HG03097 (cell line): ENCODE measurements around the gene TMPRSS7.

Experiments
- ATAC-seq: cut with Tn5 transposase; IDR thresholded peaks from one replicate; pipeline ENCODE4 v1.9.1; 2021; ENCODE audit not compliant: unreplicated experiment, low FRiP score

Gene TMPRSS7, protein sequence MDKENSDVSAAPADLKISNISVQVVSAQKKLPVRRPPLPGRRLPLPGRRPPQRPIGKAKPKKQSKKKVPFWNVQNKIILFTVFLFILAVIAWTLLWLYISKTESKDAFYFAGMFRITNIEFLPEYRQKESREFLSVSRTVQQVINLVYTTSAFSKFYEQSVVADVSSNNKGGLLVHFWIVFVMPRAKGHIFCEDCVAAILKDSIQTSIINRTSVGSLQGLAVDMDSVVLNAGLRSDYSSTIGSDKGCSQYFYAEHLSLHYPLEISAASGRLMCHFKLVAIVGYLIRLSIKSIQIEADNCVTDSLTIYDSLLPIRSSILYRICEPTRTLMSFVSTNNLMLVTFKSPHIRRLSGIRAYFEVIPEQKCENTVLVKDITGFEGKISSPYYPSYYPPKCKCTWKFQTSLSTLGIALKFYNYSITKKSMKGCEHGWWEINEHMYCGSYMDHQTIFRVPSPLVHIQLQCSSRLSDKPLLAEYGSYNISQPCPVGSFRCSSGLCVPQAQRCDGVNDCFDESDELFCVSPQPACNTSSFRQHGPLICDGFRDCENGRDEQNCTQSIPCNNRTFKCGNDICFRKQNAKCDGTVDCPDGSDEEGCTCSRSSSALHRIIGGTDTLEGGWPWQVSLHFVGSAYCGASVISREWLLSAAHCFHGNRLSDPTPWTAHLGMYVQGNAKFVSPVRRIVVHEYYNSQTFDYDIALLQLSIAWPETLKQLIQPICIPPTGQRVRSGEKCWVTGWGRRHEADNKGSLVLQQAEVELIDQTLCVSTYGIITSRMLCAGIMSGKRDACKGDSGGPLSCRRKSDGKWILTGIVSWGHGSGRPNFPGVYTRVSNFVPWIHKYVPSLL

GRCh38 chr3:112034436-112034835 is at the start of gene TMPRSS7:
Gene TMPRSS7 (plus strand): TSS chr3:112034736. CDS start chr3:112034846, 110 bp downstream.
- no peak for ATAC-seq

- ATAC-seq: no peak
Measured at GRCh38 chr3:111986800-111987199, 47.7 kb upstream of the TMPRSS7 start.

- no peak for ATAC-seq
Measured at GRCh38 chr3:111989061-111989678, 45.4 kb upstream of the TMPRSS7 start.

GRCh38 chr3:111993038-111993437 is 41.5 kb upstream of the TMPRSS7 start:
- ATAC-seq: no peak

DNA sequence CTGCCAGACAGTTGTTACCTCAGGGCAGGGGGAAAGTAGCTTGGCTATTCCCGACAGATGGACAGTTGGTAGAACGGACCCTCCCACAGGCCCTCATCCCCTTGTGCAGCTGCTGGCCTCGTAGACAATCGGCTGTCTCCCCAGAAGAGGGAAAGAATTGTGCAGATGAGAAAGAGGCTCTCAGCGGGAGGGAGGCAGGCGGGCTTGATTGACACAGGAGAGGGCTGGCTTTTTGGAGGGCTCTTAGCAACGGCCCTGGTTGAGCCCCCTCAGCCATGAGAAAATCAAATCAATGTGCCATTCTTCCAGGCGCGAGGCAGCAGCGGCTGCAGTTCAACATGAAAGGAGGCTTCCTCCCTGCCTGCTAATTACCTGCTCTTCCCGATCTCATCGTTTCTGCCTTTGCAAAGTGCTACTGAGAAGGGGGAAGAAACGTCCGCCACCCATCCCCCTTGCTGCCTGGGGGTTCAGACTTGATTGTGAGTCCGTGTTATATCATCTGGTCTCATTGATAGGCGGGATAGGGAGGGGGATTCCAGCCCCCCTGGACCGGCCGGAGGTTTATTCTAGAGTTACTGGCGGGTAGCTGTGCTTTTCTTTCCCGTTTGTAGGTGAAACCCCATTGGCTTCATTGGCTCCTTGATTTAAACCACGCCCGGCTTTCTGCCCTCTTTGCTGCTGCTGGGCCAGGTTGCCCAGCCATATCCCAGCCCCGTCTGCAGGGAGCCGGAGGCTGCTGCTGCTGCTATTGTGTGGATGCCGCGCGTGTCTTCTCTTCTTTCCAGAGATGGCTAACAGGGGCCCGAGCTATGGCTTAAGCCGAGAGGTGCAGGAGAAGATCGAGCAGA is 35.7 kb upstream of the TMPRSS7 start, which contains the start of gene TAGLN3:
Gene TAGLN3, plus strand, starts transcription at position 287 of the 848 bp plus-strand sequence. Its CDS starts 501 bp downstream, at position 788.
- ATAC-seq: no peak

DNA sequence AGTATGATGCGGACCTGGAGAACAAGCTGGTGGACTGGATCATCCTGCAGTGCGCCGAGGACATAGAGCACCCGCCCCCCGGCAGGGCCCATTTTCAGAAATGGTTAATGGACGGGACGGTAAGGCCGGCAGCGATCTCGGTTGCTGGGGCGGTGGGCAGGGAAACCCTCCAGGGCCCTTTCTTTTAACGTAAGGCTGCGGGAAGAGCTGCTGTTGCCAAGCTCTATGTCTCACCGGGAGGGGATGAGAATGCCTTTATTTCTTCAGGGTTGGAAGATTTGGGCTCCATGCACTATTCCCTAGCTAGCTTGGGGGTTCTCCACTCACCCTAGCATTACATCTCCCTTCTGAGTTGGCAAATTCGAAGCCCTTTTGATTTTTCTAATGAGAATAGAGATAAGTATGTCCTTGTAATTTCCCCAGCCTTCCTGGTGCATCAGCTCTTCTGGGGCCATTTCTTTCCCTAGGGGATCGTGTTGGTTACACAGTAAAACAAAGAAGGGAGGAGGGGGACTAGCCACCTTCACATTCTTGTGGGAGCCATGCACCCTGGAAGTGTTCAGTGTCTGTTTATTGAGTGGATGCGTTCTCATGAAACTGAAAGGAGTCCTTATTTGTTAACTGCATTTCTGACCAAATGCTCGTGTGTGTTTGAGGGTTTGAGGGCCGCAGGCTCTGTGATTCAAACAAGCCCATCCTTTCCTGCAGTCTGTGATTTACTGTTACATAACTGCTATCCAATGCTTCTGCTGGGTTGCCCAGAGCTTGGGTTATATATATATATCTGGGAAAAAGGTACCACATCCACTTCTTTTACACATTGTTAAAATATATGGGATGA is 34.8 kb upstream of the TMPRSS7 start:
- no peak for ATAC-seq

GRCh38 chr3:112000367-112000771 is 34.2 kb upstream of the TMPRSS7 start:
- ATAC-seq: no peak

- ATAC-seq: no peak
Measured at GRCh38 chr3:112000966-112001365, 33.6 kb upstream of the TMPRSS7 start.

DNA sequence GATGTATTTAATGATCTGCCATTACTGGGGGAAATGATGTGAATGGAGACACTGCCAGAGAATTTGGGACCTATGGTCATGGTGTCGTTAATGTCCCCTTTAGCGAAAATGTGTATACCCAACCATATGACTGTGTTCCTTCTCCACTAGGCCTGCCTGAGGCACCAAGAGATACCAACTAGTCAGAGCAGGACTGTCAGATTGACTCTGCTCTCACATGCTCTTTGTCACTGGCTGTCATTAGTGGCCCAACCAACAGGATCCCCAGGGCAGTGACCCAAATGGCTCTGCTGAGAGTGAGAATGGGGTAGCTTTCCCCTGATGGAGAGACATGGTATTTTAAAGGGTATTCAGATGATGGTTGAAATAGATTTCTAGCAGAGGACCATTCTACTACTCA is 33.0 kb upstream of the TMPRSS7 start:
- no peak for ATAC-seq

- no peak for ATAC-seq
Measured at GRCh38 chr3:112002096-112002971, 32.2 kb upstream of the TMPRSS7 start.

DNA sequence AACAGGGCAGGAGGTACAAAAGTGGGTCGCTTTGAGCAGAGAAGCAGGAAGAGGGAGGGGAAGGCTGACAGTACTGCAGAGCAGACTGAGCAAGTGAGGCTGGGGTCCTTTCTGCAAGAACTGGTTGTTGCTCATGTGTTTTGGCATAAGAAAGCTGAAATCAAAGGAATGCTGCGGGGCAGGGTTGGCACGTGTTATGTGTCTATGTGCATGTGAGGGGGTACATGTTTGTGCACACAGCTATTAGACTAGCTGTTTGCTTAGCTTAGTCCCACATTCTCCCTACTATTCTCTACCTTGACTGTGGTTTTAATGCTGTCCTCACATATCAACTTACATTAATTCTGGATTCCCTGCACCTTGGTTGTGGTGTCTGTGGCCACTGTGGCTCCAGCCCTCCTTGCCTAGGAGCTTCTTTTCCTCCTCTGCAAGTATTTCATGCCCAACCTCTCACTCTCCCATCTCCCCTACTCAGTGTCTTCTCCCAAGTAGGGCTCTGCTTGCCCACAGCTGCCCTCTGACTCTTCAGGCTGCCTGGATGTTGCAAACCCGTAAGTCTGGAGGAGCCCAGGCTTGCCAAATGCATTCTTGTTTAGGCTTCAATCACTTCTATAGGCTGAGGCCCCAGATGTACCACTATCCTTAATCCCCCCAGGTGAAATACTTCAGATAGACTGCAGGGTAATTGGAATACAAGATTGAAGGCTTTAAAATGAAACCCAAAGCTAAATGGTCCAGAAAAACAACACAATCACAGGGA is 31.0 kb upstream of the TMPRSS7 start:
- ATAC-seq: no peak

DNA sequence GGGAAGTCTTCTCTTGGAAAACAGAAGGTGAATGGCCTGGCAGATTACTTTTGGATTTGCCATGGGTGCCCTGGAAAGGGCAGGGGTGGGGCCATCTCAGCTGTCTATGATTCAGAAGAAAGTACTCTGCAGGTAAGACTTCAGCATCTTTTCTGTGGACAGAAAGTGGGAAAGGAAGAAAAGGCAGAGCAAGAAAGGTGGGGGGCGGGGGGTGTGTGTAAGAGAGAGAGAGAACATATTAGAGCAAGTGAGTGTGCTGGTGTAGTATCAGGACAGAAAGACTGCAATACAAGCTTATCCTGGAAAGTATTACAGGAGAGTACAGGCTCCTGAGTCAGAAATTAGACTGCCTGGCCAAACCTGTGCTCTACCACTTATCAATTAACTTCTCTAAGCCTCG is 30.3 kb upstream of the TMPRSS7 start:
- ATAC-seq: no peak

DNA sequence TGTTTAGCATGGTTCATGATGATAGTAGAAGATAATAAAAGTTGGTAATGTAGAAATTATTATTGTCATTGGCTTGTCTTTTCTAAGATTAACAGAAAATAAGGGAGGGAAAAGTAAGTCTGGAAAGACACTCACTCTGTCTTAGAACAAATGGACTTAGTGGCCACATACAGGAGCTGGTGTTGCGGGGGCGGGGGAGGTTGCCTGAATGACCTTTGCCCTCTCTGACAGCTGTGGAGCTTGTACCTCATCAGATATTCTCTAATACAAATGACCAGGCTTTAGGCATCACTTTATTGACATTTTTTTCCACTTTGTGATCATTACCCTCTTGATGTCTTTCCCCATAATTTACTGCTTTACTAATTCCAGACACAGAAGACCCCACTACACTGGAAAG is 29.9 kb upstream of the TMPRSS7 start:
- no peak for ATAC-seq

DNA sequence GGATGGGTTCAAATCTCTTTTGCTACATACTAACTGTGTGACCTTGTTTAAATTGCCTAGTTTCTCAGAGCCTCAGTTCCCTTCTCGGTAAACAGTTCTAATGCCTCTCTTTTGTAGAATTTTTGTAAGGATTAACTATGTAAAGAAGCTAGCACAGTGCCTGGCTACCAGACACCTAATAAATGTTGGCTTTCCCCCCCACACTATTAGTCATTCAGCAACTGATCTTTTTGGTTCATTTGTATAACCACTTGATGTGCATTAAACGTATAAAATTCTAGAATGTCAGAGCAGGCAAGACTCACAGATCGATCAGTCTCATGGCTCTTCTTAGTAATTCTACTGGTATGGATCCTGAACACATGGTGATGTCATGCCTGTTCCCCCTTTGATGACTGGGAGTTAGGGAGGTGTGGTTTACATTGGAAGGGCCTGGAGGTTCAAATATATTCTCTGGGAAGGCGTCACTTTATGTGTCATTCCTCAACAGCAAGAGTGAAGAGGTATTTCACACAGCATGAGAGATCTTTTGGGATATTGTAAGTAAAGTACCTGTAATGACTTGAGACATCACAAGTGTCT is 29.4 kb upstream of the TMPRSS7 start:
- ATAC-seq: no peak

DNA sequence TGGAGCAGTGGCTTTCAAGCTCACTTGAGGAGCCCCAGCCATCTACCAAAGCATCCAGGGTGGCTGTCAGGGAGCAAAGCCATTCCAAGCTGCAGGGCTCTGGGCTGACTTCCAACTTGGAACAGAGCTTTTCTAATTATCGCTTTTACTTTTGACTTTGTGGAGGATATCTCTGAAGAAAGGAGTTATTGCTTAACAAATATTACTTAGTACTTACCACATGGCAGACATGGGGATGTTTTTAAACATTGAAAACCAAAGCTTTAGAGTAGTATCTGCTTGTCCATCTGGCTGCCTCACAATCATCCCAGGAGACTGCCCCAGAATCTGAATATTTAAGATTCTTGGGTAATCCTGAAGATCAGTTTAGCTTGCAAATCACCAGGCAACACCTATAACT is 26.9 kb upstream of the TMPRSS7 start:
- no peak for ATAC-seq

DNA sequence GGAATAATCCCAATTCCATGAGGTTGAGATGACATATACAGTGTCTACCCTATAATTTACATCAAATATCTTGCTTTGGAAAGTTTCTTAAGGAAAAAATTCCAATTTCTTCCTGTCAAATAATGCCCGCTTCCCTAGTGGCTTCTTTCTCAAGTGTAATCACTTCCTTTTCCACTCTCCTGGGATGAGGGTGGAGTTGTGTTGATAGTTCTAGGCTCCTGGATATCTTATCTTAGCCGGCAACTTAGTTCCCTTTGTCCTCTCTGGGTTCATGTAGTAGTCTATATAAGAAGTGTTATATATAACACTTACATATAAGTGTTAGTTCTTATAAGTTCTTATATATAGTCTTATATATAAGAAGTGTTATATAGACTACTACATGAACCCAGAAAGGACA is 24.9 kb upstream of the TMPRSS7 start:
- ATAC-seq: no peak

DNA sequence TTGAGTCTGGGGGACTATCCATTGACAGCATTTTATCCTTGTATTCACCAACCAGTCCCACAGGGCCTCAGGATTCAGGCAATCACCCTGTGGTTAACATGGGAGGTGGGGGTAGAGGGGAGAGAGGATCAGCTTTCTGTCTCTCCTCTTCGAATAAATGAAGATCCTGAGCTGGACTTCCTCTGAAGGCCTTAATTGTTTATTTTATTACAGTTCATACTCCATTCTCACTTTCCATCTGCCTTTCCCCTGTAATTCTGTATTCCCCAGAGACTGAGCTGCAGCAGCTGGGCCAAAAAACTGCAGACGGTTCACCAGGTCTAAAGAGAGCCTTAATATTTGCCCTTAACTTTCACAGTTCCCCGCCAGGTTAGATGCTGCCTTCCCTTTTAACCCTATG is 23.9 kb upstream of the TMPRSS7 start:
- no peak for ATAC-seq
